Omental fat pad (tissue), 4 donors: ENCODE measurements around the gene HNRNPLL. TPM values are rescaled to one million over a fixed set of nuclear protein-coding genes. Genes with fewer than 3 reads are reported as not detected.

Experiments
- ATAC-seq: fragments of 150-250 bp; one replicate; pipeline ENCODE4 v1.9.1; 2016; ENCODE audit warnings: mild to moderate bottlenecking, moderate library complexity; ENCODE audit not compliant: low FRiP score
- DNase-seq: peaks from one replicate; pipeline ENCODE4 v3.0.0-alpha.2; 2019; ENCODE audit warnings: low spot score
- CTCF ChIP-seq, 3 donors: fragments of 450-650 bp; IDR thresholded peaks; one replicate each; pipeline ENCODE4 v1.5.1; 2016 to 2017; ENCODE audit warnings: antibody characterized with exemption in 3 of 3, mild to moderate bottlenecking in 3 of 3, moderate library complexity in 2 of 3
- total RNA-seq, 4 donors: library from RNA; depleted of rRNA; stranded (reverse); fragments of >200 nt; gene quantifications; one replicate each; pipeline ENCODE4 v1.1.0, GENCODE V29; 2016

The HNRNPLL gene
- total RNA-seq, 4 donors from 2014 or later: 32.3 to 41.6 (median 36.4) TPM

GRCh38 chr2:38580115-38580636 lies 22.6 kb downstream of the HNRNPLL start:
- ATAC-seq (no peak), DNase-seq (no peak)
- TF ChIP-seq CTCF (IDR thresholded peaks at IDR 0.05): no peak

GRCh38 chr2:38578832-38579231 lies 23.9 kb downstream of the HNRNPLL start:
- no peak for ATAC-seq
- no peak for TF ChIP-seq CTCF (IDR thresholded peaks at IDR 0.05)
- no peak for DNase-seq

GRCh38 chr2:38574278-38574677 lies 28.4 kb downstream of the HNRNPLL start:
- DNase-seq (no peak), ATAC-seq (no peak)
- no peak for TF ChIP-seq CTCF (IDR thresholded peaks at IDR 0.05)

GRCh38 chr2:38572167-38572566 lies 30.6 kb downstream of the HNRNPLL start:
- DNase-seq (peak; percentile 38), ATAC-seq (peak; percentile 76)
- no peak for TF ChIP-seq CTCF (IDR thresholded peaks at IDR 0.05)

DNA sequence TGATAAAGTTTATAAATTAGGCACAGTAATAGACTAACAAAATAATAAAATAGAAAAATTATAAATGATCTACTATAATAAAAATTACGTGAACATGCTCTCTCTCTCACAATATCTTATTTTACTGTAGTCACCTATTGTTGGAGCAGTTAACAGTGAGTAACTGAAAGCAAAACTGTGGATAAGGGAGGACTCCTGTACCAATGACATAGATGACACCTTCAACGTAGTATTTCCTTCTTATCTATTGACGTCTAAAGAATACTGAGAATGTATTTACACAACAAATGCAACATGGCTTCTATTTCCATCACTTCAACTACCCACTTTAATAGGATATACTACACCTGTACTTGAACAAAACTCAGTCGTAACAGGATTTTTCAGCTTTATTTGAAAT lies 31.5 kb downstream of the HNRNPLL start:
- DNase-seq (no peak), ATAC-seq (no peak)
- TF ChIP-seq CTCF (IDR thresholded peaks at IDR 0.05): no peak

GRCh38 chr2:38568724-38569436 lies 33.8 kb downstream of the HNRNPLL start:
- ATAC-seq (no peak), DNase-seq (no peak)
- TF ChIP-seq CTCF (IDR thresholded peaks at IDR 0.05): no peak

GRCh38 chr2:38565333-38565732 lies 37.4 kb downstream of the HNRNPLL start:
- DNase-seq (no peak), ATAC-seq (no peak)
- no peak for TF ChIP-seq CTCF (IDR thresholded peaks at IDR 0.05)
